NK-92 (cell line): Measurements from ENCODE around the gene L2HGDH.
"Not testable (repeated sequence)": the region's sequence is repeated elsewhere in the genome, so short reads cannot be mapped to it uniquely, and the experiment has no call there.

ENCODE experiments used
- DNase-seq: peaks from one replicate; lab custom pipeline; 2025; ENCODE audit not compliant: unreplicated experiment; lab: John Stamatoyannopoulos, UW

Gene L2HGDH

GRCh38 chr14:50340045-50340444, 28.0 kb upstream of the L2HGDH start:
- no peak for DNase-seq

- no peak for DNase-seq
Observed at GRCh38 chr14:50339178-50339804, 27.3 kb upstream of the L2HGDH start.

- no peak for DNase-seq
Observed at GRCh38 chr14:50338587-50338986, 26.6 kb upstream of the L2HGDH start.

- DNase-seq: no peak
Observed at GRCh38 chr14:50335989-50336824, 24.2 kb upstream of the L2HGDH start.

- DNase-seq: no peak
Observed at GRCh38 chr14:50335389-50335788, 23.4 kb upstream of the L2HGDH start.

- no peak for DNase-seq
Observed at GRCh38 chr14:50334211-50334610, 22.2 kb upstream of the L2HGDH start.

- DNase-seq: no peak
Observed at GRCh38 chr14:50333014-50333509, 21.0 kb upstream of the L2HGDH start.

GRCh38 chr14:50331596-50331995, 19.6 kb upstream of the L2HGDH start:
- no peak for DNase-seq

- DNase-seq: no peak
Observed at GRCh38 chr14:50321009-50321660, 9.1 kb upstream of the L2HGDH start.

GRCh38 chr14:50320283-50320682, 8.3 kb upstream of the L2HGDH start:
- DNase-seq: no peak

GRCh38 chr14:50319721-50320120, 7.7 kb upstream of the L2HGDH start:
- DNase-seq: no peak

- DNase-seq: no peak
Observed at GRCh38 chr14:50319293-50319692, 7.3 kb upstream of the L2HGDH start.

- DNase-seq: no peak
Observed at GRCh38 chr14:50318031-50318626, 6.1 kb upstream of the L2HGDH start.

- not testable (repeated sequence) for DNase-seq
Observed at GRCh38 chr14:50314098-50314497, 2.1 kb upstream of the L2HGDH start.

- DNase-seq: no peak
Observed at GRCh38 chr14:50312734-50313054, 665 bp upstream of the L2HGDH start.

GRCh38 chr14:50311337-50311971, 575 bp downstream of the L2HGDH start:
- no peak for DNase-seq

- DNase-seq: no peak
Observed at GRCh38 chr14:50310445-50310844, 1.6 kb downstream of the L2HGDH start.

- DNase-seq: no peak
Observed at GRCh38 chr14:50308363-50308915, 3.6 kb downstream of the L2HGDH start.

GRCh38 chr14:50303744-50304471, 8.1 kb downstream of the L2HGDH start:
- DNase-seq: no peak

- no peak for DNase-seq
Observed at GRCh38 chr14:50301914-50302313, 10.1 kb downstream of the L2HGDH start.
